Activated naive CD8-positive, alpha-beta T cell treated with anti-CD3 and anti-CD28 coated beads, Interleukin-2, amount 50 U/mL, for 16 hours (primary cell): ENCODE data around the gene PPCS.

ENCODE experiments used
- DNase-seq: peaks from one replicate; pipeline ENCODE4 v3.0.0-alpha.2; 2020; ENCODE audit warnings: low read depth, low spot score

PPCS gene

DNA sequence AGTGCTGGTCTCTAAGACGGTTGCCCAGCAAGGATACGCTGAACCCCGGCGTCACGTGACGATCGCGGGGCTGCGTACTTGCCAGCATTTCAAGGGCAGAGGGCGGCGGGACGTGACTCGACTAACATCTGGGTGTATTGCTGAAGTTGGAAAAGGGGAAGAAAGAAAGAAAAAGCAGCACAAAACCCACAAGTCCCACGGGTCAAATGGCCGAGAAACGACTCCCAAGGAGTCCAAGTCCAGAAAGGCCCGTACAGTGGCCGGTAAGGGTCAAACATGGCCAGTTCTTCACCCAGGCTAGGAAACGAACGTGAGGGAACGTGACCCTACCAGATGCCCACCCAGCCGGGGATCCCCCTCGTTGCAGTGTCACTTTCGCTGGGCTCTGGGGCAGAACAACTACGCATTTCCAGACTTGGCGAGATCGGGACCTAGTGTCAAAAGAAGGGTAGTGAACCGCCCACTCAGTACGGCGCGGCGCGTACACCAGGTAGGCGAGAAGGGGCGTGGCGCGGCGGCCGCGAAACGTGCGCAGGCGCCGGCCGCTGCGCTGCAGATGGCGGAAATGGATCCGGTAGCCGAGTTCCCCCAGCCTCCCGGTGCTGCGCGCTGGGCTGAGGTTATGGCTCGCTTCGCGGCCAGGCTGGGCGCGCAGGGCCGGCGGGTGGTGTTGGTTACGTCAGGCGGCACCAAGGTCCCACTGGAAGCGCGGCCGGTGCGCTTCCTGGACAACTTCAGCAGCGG lies at the start of gene PPCS, which contains the start of gene ZMYND12:
TSS of gene PPCS (plus strand) at position 534 of the 744 bp plus-strand sequence. CDS start at position 557, 23 bp downstream.
TSS of gene ZMYND12 (minus strand) at position 13 of the 744 bp plus-strand sequence. CDS start 25 bp downstream, outside the sequence.
- peak; percentile 86 for DNase-seq

DNA sequence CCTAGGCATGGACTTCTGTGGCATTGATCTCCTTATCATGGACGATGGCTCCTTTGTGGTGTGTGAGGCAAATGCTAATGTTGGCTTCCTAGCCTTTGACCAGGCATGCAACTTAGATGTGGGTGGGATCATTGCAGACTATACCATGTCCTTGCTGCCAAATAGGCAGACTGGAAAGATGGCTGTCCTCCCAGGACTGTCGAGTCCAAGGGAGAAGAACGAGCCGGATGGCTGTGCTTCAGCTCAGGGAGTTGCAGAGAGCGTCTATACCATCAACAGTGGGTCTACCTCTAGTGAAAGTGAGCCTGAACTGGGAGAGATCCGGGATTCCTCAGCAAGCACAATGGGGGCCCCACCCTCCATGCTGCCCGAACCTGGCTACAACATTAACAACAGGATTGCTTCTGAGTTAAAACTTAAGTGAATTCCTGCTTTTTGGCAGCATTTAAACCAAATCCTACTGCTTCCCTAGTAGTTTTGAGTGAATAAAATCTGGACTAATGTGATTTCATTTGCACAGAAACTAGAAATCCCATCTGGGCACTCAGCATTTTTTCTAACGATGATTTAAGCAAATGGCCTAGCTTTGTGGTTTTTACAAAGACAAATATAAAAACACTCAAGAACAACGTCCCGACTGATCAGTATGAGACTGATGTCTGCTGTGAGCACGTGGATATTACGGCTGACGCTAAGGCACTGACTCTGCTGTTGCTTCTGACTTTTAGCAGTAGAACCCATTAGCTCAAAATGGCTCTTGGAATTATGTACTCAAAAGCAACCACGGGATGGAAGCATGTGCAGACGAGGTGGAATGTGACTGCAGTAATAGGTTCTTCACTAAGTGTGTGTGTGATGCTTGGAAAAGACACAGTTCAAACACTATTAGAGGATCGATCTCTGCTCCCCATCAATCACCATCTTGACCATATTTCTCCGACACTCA lies 41.5 kb upstream of the PPCS start:
- DNase-seq = no peak

DNA sequence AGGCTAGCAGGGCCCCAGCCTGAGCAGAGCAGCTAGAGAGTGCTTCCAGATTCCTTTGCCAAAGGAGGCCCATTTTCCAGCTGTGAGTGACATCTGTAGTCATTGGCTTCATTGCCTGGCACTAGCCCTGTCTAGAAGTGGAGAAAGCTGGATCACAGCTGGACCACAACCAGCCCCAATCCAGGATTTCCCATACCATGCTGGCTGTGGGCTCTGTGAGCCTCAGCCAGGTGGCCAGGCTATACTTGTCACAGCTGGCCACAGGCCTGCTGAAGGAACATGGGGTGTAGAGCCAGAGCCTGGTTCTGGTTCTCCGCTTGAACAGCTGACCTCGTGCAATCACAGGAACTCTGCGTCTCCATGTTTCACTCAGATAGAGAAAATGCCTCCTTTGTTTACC lies 39.2 kb upstream of the PPCS start:
- no peak for DNase-seq

DNA sequence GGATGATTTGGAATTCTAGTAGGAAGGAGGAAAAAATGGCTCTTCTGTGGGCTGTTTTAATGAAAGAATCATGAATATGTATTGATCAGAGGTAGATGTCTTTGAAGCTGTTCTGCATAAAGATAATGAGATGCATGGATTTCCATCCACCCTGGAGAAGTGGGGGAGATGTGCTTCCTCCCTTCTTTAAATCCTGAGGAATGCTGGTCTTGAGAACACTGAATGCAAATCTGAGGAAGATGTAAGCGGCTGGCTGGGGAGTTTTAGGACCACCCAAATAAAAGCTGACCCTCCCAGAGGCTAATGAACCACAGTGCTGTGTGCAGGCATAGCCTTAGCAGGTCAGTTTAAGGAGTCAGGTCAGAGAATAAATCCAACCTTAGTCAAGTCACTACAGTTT lies 37.8 kb upstream of the PPCS start:
- DNase-seq = no peak

DNA sequence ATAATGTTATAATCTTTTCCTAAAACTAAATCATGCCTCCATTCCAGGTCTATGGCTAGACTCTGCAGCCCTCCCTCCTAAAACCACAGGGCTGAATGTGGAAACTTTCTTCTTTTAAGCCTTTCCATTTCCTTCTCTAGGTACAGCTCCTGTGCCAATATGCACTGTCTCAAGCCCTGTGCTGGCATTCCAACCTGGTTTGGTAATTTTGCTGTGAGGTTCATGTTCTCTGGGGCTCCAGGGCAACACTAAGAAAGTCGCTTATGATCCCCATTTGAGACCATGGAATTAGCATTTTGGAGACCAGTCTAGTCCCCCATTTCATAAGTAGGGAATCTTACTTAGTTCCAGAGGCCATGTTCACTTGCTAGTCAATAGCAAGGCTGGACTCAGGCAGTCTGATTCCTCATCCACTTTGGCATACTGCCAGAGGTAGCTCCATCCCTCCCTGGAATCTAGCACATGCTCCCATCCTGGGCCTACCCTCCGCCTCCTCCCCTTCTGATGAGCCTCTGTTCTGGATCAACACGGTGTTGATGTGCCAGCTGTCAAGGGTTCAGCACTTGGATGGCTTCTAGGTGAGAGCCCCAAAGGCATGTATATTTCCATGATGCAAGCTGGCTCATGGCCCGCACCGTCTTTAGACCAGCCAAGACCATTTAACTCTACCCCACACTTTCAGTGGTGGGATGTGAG lies 37.1 kb upstream of the PPCS start:
- DNase-seq = no peak

DNA sequence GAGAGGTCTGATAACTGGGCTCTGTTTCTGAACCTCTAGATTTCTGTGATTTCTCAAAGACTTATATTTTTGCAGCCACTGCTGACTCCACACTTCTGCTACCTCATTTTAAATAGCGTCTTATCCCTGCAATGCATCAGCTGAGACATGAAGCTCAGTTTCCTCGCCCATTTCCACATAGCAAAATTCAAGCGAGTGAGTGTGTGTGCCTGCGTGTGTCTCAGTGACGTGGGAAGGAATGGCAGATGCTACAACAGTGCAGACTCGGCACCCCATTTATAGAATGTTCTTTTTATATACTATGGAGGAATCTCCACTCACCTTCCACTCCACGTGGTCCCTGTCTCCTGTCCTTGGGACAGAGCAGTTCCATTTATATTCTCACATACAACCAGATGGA lies 36.2 kb upstream of the PPCS start:
- DNase-seq = no peak

DNA sequence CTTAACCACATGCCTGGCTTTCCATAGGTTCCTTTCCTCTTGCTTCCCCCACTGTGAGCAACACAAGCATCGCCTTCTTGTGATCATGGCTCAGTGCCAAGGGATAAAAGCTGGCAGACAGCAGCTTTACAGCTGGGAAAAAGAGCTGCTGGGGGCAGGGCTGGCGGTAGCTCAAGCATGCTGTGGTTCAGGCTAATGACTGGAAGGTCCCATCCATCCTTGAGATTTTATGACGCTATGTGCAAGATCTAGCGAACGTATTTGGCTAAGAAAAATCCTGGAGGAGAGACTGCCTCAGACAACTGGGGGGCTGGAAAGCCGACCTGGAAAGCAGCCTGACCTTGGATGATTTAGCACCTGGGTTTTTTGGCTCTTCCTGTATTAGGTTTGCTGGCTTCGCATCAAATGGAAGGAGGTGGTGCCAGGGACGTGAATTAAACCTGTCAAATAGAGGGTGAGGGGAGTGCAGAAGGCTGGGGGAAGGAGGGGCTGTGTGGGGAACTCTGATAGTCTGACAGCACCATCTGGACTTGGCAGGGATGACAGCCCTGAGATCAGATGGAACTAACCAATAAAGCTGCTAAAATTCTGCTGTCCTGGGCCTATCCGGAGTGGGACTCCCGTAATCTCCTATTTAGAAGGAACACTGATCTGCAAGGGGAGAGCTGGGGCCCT lies 35.3 kb upstream of the PPCS start:
- DNase-seq = no peak

DNA sequence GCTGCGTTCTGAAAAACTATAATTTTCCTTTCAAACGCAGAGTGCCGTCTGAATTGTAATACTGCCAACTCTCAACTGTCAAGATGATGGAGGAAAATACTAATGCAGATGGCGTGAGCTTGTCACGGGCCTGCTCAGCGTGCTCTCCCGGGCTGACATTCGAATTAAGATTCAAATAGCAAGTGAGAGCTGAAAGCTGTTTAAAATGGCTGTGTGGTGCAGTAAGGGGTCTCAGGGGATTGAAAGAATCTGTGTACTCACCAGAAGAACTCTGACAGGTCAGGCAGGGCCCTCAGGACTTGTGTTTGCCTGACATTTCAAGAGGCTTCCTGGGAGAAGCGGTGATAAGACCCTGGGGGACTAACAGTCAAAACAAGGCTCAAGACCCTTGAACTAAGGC lies 33.6 kb upstream of the PPCS start:
- no peak for DNase-seq

DNA sequence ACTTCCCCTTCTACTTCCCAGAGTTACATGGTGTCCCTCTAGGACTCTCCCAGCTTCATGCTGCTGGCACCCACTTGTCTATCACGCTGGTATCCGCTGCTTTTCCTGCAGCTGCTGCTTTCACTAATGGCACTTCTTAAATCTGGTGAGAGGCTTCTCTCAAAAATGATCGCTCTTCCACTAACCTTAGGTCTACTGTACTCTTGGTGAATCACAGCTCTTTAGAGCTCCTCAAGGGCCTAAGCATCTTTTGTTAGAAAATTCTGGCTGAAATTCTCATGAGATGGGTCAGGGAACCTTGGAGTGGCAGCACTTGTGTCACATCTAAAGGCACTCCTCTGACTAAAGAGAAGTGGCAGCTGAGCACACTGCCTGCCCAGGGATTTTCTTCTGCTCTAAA lies 32.7 kb upstream of the PPCS start:
- no peak for DNase-seq

DNA sequence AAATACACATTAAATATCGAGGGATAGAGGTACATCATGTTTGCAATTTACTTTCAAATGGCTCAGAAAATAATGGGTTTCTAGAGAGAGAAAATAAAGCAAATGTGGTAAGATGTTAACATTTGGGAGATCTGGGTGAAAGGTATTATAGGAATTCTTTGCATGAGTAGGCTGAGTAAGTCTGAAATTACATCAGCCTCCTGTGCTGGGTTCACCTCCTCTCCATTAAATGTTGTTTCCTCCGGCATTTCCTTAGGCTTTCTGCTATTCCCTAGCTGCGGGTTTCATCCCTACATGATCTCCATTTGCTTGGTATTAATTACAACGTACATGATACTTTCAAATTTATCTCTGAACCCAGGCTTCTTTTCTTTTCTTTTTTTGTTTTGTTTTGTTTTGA lies 32.1 kb upstream of the PPCS start:
- no peak for DNase-seq

DNA sequence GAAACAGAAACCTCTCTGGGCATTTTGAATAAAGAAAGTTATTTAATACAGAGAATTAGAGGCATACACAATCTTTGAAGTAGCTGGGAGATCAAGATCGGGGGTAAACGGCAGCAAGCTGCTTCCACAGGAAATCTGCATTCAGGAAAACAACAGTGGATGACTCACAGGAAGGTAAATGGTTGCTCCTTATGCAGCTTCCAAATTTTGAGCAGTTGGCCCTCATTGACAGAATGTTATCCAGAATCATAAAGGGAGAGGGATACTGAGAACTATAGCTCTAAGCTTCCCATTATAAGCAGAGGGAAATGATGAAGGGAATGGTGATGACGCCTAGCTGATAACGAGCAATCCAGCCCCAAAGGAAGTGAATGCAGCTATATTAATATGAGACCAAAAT lies 29.1 kb upstream of the PPCS start:
- DNase-seq = no peak

DNA sequence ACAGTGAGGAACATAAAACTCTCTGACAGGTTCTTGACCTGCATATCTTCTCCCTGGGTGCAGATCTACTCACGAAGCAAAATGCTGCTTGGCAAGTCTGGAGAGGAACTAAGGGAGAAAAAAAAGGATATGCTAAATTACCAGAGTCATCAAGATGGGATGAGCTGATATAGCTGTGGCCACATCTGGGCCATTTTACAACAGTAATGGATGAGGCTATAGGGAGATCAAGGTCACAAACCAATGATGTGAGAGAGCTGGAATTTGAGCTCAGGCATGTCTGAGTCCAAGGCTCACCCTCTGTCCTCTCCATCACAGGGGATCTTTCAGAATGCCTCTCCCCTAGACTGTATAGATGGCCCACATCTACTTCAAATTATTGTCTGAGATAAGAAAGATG lies 26.7 kb upstream of the PPCS start:
- DNase-seq = no peak

DNA sequence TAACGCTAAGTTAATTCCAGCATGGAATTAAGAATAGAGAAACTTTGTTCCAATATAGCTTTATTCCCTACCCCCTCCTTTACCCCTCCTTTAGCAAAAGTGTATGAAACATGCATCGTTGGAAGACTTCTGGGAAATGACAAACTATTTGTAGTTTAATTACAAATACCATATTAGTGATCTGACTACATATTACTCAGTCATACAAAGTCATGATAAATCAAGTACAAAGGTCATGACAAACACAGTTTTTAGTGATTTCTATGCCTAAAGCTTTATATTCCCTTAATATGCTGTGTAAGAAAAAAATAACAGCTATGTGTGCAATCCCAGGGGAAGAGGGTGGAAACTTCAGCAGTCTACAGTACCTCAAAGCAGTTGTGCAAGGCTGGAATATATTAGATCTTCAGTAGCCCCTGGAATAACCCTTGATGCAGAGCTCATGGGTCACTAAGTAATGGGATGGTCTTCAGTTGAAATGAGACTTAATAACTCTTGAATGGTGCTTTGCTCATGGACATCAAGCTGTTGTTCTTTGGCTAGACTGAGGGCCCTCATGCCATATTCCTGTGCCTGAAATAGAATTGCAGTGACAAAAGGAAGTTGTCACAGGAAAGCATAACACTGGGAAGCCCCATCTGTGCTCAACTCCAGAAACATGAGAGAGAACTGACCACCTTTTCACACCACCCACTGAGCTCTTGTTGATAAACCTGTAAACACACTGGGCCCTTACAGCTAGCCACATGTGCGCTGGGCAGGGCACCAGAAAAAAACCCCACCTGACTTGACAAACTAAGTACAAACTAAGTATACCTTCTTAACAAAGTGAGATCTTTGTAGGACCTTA lies 25.8 kb upstream of the PPCS start:
- no peak for DNase-seq

DNA sequence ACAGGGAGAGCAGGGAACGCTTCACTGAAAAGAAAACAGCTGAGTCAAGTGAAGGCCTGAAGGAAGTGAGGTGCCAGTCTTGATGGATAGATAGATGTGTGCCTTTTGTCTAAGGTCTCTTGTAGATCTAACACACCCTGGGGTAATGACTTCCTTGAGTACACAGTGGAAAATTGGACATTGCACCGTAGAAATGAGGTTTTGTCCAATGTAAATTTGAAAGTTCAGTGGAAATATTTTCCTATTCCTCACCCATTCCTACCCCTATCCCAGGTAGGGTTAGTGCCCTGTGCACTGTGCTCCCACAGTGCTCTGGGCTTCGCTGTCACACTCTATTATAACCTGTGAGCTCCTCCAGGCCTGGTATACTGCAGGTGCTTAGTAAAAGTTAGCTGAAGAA lies 24.8 kb upstream of the PPCS start:
- DNase-seq = no peak

DNA sequence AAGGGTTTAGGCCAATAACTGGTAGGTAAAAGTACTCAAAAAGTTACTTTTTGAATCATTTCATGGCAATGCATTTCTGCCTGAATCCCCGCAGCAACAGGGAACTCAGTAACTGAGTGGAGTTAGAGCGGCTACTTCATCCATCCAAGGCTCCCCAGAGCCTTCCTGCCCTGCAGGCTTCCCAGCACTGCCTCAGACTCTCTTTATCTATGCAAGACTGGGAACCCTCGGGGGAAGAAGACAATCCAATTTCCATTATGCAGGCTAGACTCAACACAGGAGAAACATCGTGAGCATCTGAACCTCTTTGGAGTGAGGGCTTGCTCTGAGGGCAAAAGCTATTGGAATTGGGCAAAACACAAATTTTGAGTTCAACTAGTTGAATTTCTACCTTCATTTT lies 23.6 kb upstream of the PPCS start:
- DNase-seq = no peak

DNA sequence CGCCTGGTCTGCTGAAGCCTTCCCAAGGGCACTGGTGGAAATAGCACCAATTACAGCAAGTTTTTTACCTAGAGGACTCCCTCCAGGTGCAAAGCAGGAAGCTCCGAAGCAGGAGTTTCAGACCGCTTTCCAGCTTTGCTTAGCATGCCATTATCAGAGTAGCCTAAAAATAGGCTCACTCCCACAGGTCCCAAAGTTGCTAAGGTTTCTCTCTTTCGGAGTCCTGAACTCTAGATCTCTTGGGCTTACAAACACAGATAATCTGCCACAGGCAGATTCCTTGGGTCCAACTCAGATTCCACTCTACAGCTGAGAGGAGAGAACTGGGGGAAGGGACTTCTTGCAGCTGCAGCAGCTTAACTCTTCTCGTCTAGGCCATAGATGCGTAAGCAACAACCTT lies 23.0 kb upstream of the PPCS start:
- no peak for DNase-seq

DNA sequence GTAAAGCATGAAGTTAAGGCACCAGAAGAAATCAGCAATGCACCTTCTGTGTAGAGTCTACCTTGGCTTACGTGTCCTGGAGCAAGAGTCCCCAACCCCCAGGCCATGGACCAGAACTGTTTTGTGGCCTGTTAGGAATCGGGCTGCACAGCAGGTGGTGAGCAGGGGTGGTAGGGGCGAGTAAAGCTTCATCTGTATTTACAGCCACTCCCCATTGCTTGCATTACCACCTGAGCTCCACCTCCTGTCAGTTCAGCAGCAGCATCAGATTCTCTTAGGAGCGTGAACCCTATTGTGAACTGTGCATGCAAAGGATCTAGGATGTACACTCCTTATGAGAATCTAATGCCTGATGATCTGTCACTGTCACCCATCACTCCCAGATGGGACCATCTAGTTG lies 22.0 kb upstream of the PPCS start:
- no peak for DNase-seq

DNA sequence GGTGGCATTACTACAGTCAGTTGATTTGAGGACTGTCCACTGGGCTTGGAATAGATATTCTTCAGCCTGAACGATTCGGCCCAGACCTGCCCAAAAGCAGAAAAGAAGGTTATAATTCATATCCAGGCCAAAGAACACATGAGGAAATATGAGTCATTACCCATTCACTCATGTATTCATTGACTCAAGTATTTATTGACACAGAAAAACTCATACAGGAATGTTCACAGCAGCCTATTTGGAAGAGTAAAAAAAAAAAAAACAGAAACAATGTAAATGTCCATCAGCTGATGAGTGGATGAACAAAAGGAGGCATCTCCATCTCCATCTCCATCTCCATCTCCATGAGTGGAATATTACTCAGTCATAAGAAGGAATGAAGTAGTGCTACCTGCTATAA lies 16.4 kb upstream of the PPCS start:
- no peak for DNase-seq

DNA sequence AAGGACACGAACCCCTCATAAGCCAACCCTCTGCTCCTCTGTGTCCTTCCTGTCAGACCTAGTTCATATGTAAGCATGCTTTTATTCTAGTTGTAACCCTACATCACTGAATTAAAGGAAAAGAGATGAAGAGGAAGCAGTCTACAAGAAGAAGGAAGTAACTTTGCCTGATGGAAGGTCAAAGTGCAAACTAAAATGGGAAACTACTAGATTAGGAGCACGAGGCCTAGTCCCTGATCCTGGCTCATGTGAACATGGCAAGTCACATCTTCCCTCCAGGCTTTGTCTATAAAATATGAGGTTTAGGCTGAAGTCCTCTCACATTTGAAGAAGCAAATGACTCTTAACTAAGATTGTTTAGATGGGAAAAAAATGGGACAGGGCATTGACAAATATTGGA lies 13.7 kb upstream of the PPCS start:
- DNase-seq = no peak

DNA sequence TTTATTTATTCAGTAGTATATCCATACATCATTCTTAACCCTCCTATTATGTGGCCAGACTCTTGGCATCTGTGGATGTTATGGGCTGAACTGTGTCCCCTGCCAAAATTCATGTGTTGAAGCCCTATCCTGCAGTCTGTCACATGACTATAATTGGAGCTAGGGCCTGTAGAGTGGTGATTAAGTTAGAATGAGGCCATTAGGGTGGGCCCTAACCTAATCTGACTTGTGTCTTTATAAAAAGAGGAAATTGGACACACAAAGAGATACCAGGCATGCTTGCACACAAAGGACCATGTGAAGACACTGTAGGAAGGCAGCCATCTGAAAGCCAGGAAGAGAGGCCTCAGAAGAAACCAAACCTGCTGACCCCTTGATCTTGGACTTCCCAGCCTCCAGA lies 7.1 kb upstream of the PPCS start:
- DNase-seq = no peak

DNA sequence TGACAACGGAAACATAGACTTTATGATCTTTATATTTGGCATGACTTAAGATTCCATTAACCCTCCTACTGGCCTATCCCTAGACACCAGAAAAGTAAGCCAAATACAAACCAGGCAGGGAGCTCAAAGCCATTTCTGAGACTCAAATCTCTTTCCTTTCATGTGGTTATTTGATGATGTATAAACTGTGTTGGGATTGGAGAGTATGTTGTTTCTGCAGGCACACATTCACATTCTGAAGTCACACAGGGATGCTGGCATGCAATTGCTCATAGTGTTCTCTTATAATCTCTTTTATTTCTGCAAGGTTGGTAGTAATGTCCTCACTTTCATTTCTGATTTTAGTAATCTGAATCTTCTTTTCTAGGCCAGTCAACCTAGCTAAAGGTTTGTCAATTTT lies 6.3 kb upstream of the PPCS start:
- no peak for DNase-seq
